ENCODE results near the gene KLHL29. TPM values are rescaled to one million over a fixed set of nuclear protein-coding genes. Genes with fewer than 3 reads are reported as not detected.

KLHL29 gene
- total RNA-seq, 2 donors from 2014 or later: 1.3 to 3.3 TPM

DNA sequence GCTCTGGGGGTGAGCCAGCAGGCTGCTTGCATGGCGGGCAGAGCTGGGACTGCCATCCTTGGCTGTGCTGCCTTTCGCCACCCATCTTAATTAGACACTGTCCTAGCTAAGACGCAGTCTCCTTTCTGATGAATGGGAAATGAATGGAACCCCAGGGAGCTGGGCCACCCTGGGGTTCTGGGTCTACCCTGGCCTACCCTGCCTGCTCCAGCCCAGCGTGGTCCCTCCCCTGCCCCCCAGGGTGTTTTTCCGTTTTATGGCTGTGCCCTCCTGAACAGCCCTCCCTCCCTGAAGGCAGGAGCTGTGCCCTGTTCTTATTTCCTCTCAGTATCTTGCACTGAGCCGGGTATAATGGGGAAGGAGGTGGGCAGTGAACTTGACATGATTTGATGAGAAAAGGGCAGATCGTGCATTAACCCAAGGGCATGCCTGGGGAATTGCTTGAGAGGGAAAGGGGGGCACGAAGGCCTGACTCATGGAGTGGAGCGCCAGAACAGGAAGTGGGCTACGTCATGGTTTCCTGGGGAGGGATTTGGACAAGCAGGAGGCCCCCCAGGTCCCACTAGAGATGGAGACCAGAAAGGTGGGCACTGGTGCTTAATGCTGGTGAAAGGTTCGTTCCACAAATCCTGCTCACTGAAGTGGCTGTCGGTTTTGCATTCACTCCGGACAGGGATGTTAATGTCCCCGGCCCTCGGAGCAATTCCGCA lies 165.0 kb downstream of the KLHL29 start:
- ATAC-seq (no peak), DNase-seq (no peak)
- intact Hi-C loops (cut with DNase I): no loop called here

DNA sequence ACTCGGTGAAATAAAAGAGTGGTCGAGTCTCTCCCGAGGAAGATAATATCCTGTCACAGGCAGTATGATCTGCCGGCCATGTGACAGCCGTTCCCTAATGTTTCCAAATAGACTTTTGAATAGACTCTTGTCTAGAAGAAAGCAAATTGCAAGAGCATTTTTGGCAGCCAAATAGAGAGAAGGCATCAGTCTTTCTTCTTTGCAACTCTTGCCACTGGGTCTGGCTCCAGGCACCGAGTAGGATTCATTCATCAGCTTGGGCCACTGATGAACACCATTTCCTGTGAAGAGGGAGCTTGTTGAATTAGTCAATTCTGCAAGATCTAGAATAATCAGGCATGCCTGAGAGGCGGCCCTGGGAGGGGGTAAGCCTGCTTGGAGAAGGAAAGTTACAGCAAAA lies 165.6 kb downstream of the KLHL29 start:
- ATAC-seq (no peak), DNase-seq (no peak)
- intact Hi-C loops (cut with DNase I): no loop called here

DNA sequence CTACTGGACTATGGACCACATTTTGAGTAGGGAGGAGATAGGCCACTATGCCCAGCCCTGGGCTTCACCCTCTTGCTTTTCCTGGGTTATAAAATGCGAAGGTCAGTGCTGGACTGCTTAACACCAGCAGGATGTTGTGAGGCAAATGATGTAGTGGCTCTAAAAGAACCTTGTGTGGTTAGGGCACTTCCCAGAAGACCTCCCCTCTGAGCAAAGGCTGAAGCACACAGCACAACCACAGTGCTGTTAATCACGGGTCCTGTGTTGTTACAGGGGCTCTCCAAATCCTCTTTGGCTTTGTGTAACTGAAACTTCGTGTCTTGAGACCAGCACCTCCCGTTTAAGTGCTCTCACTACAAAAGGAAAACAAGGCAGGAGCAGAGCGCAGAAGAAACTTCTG lies 166.9 kb downstream of the KLHL29 start:
- intact Hi-C loops (cut with DNase I): no loop called here
- ATAC-seq (no peak), DNase-seq (no peak)

DNA sequence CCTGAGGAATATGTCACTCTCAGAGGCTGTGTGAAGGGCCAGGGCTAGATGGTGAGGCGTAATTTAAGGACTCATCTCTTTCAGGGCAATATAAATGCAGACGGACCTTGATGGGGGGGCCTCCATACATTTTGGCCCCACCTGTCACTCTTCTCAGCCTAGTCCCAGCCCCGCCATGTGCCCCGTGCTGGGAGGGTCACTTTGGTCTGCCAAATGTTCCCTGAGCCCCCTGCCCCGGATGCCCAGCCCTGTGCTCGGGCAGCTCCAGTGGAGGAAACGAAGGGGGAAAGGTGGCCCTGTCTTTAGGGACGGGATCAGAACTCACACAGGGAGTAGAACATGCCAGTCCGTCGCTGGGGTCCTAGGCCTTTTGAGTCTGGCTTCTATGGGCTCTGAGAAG lies 168.6 kb downstream of the KLHL29 start:
- intact Hi-C loops (cut with DNase I): no loop called here
- ATAC-seq (no peak), DNase-seq (no peak)

DNA sequence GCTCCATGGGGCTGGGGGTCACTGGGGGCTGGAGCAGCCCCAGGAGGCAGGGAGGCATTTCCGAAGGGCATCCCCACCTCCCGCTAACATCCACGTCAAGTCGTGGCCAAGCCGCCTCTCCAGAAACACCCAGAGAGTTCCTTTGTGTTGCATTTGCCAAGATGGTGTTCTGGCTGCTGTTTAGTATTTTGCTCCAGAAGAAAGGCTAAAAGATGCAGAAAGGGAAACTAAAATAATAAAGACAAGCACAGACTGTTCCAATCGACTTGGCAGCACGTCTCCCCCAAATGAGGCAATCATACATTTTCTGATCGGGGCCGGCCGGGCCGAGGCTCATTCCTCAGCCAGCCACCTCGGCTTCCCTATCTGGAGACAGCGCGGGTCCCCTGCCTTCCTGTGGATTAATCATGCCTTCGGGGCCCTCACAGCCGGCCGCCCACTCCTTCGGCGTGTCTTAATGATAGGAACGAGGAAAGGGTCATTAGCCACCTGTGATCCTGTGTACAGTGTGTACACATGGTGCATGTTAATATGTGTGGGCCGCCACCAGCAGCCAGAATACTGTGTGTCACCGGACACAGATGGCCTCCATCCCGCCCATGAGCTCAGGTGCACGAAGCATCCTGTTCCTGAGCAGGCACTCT lies 169.2 kb downstream of the KLHL29 start:
- intact Hi-C loops (cut with DNase I): no loop called here
- DNase-seq: peak; percentile 67

DNA sequence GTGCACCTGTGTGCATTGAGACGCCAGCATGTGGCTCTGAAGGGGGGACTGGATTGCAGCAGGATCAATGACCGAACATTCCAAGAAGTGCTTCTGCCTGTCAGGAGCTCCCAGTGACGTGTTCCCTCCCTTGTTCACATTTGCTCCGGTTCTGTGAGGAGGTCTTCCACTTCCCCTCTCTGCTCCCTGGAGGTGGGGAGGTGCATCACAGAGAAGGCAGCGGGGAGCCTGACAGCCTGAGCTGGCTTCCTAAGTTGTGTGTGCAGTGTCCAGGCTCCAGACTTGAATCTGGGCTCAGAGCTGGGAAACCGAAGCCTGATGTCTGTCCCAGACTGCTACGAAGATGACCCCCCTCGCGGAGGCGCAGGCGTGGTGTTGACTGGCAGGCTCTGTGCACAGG lies 171.0 kb downstream of the KLHL29 start:
- DNase-seq (peak; percentile 3), ATAC-seq (no peak)
- intact Hi-C loops (cut with DNase I): no loop called here

More for the DNA sequence above, 169.2 kb downstream of the KLHL29 start:
- ATAC-seq: peak; percentile 65 to 78

DNA sequence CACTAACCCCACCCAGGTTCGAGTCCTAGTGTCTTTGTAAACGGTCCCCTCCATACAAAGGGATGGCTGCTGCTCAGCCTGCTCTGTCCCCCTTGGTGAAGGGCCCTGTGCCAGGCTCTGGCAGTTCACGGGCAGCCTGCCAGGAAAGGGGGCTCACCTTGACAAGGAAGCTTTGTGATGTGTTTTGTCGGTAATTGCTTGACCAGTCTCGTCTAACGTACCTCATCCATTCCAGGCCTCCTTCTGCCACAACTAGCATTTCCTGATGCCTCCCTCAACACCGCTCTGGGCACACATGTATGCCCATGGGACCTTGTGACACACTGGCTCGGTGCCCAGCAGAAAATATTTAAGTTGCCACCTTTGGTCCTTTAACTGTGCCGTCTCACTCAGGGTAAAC lies 171.9 kb downstream of the KLHL29 start:
- DNase-seq (no peak), ATAC-seq (no peak)
- intact Hi-C loops (cut with DNase I): no loop called here

DNA sequence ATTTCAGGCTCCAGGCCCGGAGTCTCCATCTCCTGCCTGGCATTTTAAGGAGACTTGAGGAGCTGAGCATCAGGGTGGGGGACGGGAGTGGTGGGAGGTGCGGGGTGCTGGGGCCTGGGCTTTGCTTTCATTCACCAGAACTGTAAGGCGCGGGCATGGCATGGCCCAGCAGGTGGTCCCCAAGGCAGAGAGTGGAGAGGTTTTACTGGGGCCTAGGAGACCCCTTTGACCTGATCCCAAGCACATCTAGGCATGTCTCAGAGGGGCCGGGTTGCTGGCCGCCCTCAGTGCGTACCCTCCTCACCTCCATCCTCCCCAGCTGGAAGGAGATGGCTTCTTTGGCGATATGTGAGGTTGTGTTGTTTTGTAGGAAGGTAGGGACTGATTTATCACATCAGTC lies 172.5 kb downstream of the KLHL29 start:
- DNase-seq (peak; percentile 17), ATAC-seq (no peak)
- intact Hi-C loops (cut with DNase I): no loop called here

DNA sequence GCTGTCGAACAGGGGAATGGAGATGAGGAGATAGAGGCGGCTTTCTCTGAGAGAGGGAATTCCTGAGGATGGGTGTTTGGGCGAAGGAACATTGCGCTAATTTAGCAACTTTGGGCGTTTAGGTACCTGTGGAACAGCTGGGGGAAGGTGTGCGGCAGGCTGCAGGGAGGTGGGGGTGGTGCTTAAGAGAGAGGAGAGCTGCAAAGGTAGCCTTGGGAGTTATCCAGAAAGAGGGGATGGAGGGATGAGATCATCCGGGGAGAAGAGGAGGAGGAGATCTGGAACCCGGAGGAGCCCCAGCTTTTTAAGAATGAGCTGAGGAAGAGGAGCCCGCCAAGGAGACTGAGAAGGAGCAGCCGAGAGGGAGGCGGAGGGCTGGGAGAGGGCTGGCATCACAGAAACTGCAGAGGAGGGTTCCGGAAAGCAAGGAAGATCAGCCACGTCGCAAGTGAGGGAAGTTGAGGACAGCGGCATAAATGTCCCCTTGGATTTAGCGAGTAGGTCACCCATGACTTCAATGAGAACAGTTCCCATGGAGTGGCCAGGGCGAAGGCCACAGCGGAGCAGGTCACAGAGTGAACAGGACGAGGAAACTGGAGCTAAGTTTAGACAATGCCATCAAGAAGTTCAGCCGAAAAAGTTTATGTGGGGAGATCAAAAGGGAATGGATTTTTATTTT lies 174.7 kb downstream of the KLHL29 start:
- no peak for DNase-seq
- no peak for ATAC-seq
- intact Hi-C loops (cut with DNase I): no loop called here

DNA sequence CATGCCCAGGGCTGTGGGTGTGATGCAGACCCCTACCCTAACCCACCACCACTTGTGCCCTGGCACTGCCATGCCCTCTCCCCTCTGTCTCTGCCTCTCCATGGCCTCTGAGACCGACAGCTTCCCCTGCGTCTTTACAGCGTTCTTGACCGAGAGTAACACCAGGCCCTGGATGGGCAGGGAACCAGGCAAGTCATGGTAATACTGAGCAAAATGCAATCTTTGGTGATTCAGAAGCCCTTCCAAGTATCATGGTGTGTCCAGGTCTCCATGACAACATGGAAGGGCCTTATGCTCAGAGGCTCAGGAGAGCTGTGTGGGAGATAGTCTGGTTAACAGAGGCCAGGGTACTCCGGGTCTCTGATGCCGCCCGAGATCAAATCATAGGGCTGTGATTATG lies 176.1 kb downstream of the KLHL29 start:
- peak; percentile 16 to 24 for ATAC-seq
- peak; percentile 54 for DNase-seq
- intact Hi-C loops (cut with DNase I): no loop called here

DNA sequence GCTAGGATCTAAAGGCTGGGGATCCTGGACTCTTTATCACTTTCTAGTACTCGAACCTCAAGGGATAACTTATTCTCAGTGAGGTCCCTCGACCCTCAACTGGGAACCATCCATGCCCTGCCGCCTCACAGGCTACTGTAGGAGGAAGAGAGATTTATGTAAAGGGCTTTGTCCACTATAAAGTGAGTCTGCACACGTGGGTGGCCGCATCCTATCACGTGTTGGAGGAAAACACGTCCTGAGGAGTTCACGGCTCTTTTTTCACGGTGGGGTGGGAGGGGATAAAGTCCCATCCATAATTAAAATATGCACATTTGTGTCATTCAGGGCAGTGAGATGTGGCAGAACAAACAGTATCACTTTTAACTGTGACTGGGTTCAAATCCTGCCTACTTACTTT lies 176.6 kb downstream of the KLHL29 start:
- ATAC-seq (no peak), DNase-seq (no peak)
- intact Hi-C loops (cut with DNase I): no loop called here

DNA sequence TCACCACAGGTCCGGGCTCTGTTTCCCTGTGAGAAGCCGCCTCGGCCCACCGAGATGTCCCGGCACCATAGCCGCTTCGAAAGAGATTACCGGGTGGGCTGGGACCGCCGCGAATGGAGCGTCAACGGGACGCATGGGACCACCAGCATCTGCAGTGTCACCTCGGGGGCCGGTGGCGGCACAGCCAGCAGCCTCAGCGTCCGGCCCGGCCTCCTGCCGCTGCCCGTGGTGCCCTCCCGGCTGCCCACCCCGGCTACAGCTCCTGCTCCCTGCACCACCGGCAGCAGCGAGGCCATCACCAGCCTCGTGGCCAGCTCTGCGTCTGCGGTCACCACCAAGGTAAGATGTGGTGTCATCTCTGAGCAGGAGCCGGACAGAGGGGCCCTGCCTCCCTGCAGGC lies 177.2 kb downstream of the KLHL29 start:
- no peak for DNase-seq
- intact Hi-C loops (cut with DNase I): no loop called here
- ATAC-seq: no peak

DNA sequence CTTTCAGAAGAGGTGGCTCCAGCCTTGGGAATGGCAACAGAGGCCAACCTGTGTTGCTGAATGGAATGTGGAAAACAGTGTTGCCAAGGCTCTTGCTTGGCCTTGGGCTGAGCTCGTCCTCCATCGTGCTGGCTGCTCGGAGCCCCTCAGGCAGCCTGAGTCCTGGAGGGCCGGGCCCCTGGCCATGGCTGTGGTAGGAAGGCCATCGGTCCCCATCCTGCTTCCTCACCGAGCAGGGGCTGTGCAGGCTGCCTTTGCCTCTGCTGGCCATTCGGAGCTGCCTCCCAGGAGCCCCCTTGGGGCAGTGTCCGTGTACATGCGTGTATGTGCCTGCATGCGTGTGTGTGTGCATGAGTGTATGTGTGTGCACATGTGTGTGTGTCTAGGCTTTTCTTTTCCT lies 178.2 kb downstream of the KLHL29 start:
- DNase-seq (no peak), ATAC-seq (no peak)
- intact Hi-C loops (cut with DNase I): no loop called here

DNA sequence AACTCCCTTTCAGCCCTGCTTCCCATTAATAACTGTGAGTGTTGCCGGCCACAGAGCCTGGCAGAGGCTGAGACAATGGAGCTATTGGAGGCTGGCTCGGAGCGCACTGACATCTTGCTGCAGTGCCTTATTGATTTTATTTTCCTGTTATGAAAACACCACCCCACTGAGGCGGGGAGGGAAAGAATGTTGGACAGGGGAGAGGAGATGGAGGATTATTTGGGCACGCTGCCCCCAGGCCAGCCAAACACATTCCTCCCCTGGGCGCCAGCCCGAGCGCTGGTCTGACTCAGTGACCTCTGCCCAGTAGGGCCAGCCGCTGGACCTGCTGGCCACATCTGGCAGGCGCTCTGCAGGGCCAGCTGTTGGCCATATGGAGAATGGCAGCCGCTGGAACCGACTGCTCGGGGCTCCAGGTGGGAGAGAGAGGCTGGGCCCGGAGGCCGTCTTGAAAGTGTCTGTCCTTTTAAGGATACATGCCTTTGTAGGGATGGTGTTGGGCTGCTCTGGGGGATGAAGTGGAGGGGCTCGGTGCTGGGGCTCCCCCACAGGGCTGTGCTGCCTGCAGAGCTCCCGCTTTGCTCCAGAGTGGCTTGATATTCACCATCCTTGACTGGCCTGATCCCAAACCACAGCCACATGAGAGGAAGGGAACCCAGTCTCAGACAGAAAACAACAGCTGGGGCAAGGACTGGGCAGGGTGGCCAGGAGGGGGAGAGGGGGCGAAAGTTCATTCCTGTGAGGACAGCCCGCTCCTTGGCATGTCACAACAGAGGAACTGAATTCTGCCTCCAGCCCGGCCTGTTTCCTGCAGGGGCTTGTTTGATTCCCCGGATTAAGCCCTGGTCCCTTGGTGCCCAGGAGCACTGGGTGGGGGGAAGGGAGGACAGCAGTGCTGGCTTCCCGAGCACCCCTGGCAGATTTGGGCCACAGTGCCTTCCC lies 179.0 kb downstream of the KLHL29 start:
- DNase-seq: peak; percentile 56
- peak; percentile 72 for ATAC-seq
- intact Hi-C loops (cut with DNase I): no loop called here

DNA sequence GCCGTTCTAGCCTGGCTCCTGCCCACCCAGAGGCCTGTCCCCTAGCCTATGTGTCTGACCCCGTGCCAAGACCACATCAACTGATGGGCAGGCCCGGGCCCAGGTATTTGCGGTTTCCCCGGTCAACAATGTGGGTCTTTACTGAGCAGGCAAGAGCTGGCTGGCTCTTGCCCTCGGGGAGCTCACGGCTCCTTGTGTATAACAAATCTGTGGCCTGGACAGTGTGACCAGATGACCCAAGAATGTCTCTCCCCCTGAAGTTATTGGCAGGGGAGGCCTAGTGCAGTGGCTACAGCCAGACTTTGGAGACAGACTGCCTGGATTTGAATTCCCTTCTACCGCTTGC lies 179.6 kb downstream of the KLHL29 start:
- DNase-seq (no peak), ATAC-seq (peak; percentile 48 to 72)
- intact Hi-C loops (cut with DNase I): no loop called here

DNA sequence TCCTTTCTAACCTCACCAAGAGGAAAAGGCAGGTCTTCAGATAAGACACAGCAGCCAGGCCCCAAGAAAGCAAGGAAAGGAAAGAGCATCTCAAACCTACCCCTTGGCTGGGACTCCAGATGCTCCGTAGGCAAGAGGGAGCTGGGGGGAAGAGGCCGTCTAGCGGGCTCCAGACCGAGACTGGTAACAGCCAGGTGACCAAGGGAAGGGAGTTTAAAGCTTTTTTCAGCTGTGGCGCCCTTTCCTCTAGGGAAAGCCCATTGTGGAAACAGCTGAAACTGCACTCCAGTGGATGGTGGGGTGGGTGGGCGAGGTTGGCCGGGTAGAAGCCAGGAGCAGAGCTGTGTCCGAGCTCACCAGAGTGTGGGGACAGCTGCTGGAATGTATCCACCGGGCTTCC lies 180.4 kb downstream of the KLHL29 start:
- intact Hi-C loops (cut with DNase I): no loop called here
- no peak for ATAC-seq
- no peak for DNase-seq

DNA sequence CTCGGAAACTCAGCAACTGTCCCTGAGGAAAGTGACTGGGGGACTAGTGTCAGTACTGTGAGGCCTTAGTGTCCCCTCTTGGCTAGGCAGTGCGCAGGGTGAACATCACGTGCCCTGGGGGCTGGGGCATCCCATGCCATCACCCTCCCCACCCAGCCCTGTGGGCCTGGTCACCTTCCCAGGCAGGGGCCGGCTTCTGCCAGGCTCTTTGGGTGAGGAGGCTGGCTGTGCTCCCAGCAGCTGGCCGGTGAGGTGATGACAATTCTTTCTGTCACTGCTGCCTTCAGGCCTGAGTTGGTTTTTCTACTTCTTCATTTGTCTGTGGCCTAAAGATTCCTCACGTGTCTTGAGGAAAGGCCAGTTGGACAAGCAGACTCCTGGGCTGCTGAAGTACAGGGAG lies 180.8 kb downstream of the KLHL29 start:
- ATAC-seq: peak; percentile 34 to 55
- intact Hi-C loops (cut with DNase I): no loop called here
- DNase-seq: peak; percentile 52

DNA sequence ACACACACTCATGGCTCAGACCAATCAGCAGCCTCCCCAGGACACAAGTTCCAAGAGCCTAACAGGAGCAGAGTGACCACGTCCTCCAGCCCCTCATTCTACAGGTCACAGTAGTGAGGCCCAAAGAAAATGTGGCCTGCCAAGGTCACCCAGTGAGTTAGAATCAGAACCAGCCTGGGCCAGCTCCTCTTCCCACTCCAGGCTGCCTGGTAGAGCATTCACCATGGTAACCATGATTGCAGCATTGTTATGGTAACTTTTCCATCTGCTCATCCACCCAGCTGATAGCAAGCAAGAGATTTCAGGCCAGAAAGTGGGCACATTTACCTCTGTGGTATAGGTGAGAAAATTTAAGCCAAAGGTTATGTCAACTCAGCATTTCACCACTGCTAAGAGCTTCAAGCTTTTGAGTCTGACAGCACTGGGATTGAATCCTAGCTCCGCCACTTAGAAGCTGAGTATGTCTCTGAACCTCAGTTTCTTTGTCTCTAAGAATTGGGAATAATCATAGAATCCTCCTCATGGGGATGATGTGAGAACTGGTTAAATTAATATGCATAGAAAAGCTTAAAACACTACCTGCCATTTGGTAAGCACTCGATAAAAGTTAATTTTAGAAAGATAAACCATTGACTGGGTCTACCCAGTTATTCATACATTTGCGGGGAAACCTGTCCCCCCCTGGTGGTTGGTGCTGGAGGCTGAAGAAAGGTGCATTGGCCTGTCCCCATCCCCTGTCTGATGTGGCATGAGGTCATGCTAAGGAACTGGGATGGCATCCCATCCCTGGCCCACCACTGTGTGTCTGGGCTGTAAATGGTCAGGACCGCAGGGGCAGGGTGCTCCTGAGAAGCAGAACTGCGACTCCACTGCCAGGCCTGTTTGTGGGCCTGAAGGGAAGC lies 181.5 kb downstream of the KLHL29 start:
- DNase-seq (no peak), ATAC-seq (no peak)
- intact Hi-C loops (cut with DNase I): no loop called here

Measured in left cardiac atrium (tissue), 4 donors.